H1 (cell line): Measurements from ENCODE around the gene UBXN4. TPM values are rescaled to one million over a fixed set of nuclear protein-coding genes. Genes with fewer than 3 reads are reported as not detected.

Experiments
- CTCF ChIA-PET: fragments of 300-600 bp; sonication (Branson Sonifier 250); formaldehyde crosslinking; loops from one replicate; lab custom pipeline; 2021; ENCODE audit not compliant: partially characterized antibody; lab: Charles Lee
- POLR2A ChIA-PET: fragments of 300-600 bp; sonication (Branson Sonifier 250); formaldehyde crosslinking; loops from one replicate; lab custom pipeline; 2021; ENCODE audit warnings: inconsistent platforms; ENCODE audit not compliant: partially characterized antibody; lab: Charles Lee
- DNase-seq, 2 experiments: peaks; one replicate each; pipeline versions ENCODE4 v3.0.0 to v3.0.0-alpha.2; 2010 to 2022; ENCODE audit warnings: low spot score in 2 of 2, low read depth in 1 of 2, mixed read lengths in 1 of 2
- FAIRE-seq: peaks from 2 replicates; lab custom pipeline; 2011; peaks lifted over from hg19 to GRCh38; lab: Jason Lieb, UNC
- H2AFZ ChIP-seq: 2 replicates; pipeline ENCODE4 v1.8.1; 2012; ENCODE audit warnings: low read length, inconsistent platforms
- H2AK5ac ChIP-seq: 2 replicates; pipeline ENCODE4 v1.6.1; 2013; ENCODE audit warnings: low read depth, low read length
- H2BK120ac ChIP-seq: replicated peaks from 2 replicates; pipeline ENCODE3; 2013; ENCODE audit warnings: low read depth, low read length, inconsistent platforms
- H2BK12ac ChIP-seq: 2 replicates; pipeline ENCODE4 v1.6.1; 2013; ENCODE audit warnings: low read depth, low read length
- H2BK15ac ChIP-seq: 2 replicates; pipeline ENCODE4 v1.6.1; 2013; ENCODE audit warnings: low read length
- H2BK20ac ChIP-seq: 2 replicates; pipeline ENCODE4 v1.6.1; 2013; ENCODE audit warnings: low read length
- H2BK5ac ChIP-seq: 2 replicates; pipeline ENCODE4 v1.6.1; 2013; ENCODE audit warnings: low read depth, low read length
- H3K14ac ChIP-seq: 2 replicates; pipeline ENCODE4 v1.6.1; 2013; ENCODE audit warnings: inconsistent platforms; ENCODE audit not compliant: insufficient read length
- H3K18ac ChIP-seq: 2 replicates; pipeline ENCODE4 v1.6.1; 2013; ENCODE audit warnings: low read length; ENCODE audit errors: extremely low read depth
- H3K23ac ChIP-seq: 2 replicates; pipeline ENCODE4 v1.6.1; 2013; ENCODE audit warnings: inconsistent platforms; ENCODE audit not compliant: insufficient read length
- H3K23me2 ChIP-seq: 2 replicates; pipeline ENCODE4 v1.6.1; 2013; ENCODE audit warnings: low read depth, low read length
- H3K27ac ChIP-seq: 2 replicates; pipeline ENCODE4 v1.6.1; 2011; ENCODE audit warnings: low read depth, low read length, inconsistent platforms
- H3K27me3 ChIP-seq, 4 experiments: replicated peaks in 1 of 4; 1 replicate in 1 of 4; 2 replicates in 3 of 4; pipeline versions ENCODE4 v1.6.1 to v1.8.1; 2011 to 2013; ENCODE audit warnings: low read length in 3 of 4, mild to moderate bottlenecking in 3 of 4, inconsistent platforms in 2 of 4, mixed read lengths in 2 of 4, moderate library complexity in 1 of 4; ENCODE audit not compliant: control insufficient read depth in 3 of 4, insufficient read depth in 3 of 4; ENCODE audit errors: extremely low read depth in 1 of 4
- H3K36me3 ChIP-seq, 4 experiments: 2 replicates each; pipeline versions ENCODE4 v1.6.1 to v1.8.1; 2011 to 2013; ENCODE audit warnings: mild to moderate bottlenecking in 4 of 4, low read length in 3 of 4, moderate library complexity in 2 of 4, control low read depth in 1 of 4, inconsistent platforms in 1 of 4; ENCODE audit not compliant: insufficient read depth in 4 of 4, control insufficient read depth in 2 of 4
- H3K4ac ChIP-seq: replicated peaks from 2 replicates; pipeline ENCODE3; 2013; ENCODE audit warnings: low read length, low read depth, mixed read lengths, inconsistent platforms; ENCODE audit not compliant: insufficient read length
- H3K4me1 ChIP-seq, 4 experiments: replicated peaks in 1 of 4; 1 replicate in 1 of 4; 2 replicates in 3 of 4; pipeline versions ENCODE4 v1.6.1 to v1.8.1; 2011 to 2013; ENCODE audit warnings: low read length in 3 of 4, inconsistent platforms in 2 of 4, mixed read lengths in 1 of 4; ENCODE audit not compliant: insufficient read depth in 4 of 4, control insufficient read depth in 3 of 4
- H3K4me2 ChIP-seq, 2 experiments: 2 replicates each; pipeline versions ENCODE4 v1.6.1 to v1.8.1; 2011 to 2013; ENCODE audit warnings: low read depth in 2 of 2, low read length in 2 of 2, control low read depth in 1 of 2, inconsistent platforms in 1 of 2, mild to moderate bottlenecking in 1 of 2; ENCODE audit not compliant: insufficient read depth in 1 of 2
- H3K4me3 ChIP-seq, 4 experiments: fragments of 200-600, 300-600 bp in 1 of 4; sonication (generic), shearing (Covaris generic), sonication (Bioruptor Twin) in 1 of 4; 2 replicates each; pipeline versions ENCODE4 v1.5.1 to v1.8.1; 2011 to 2016; ENCODE audit warnings: low read length in 4 of 4, low read depth in 3 of 4, control low read depth in 2 of 4, inconsistent platforms in 2 of 4, mild to moderate bottlenecking in 2 of 4, mixed read lengths in 1 of 4, moderate library complexity in 1 of 4; ENCODE audit not compliant: insufficient read depth in 2 of 4; ENCODE audit errors: extremely low read depth in 1 of 4
- H3K56ac ChIP-seq: replicated peaks from 2 replicates; pipeline ENCODE3; 2013; ENCODE audit warnings: low read depth, mild to moderate bottlenecking, mixed read lengths, low read length, inconsistent platforms; ENCODE audit not compliant: insufficient read length
- H3K79me1 ChIP-seq: 2 replicates; pipeline ENCODE4 v1.6.1; 2013; ENCODE audit warnings: low read depth, low read length, control low read depth
- H3K79me2 ChIP-seq, 2 experiments: 2 replicates each; pipeline versions ENCODE4 v1.6.1 to v1.8.1; 2012 to 2013; ENCODE audit warnings: low read length in 2 of 2, mild to moderate bottlenecking in 2 of 2, inconsistent platforms in 1 of 2; ENCODE audit not compliant: insufficient read depth in 2 of 2, control insufficient read depth in 1 of 2
- H3K9ac ChIP-seq, 4 experiments: replicated peaks in 1 of 4; 1 replicate in 1 of 4; 2 replicates in 3 of 4; pipeline versions ENCODE4 v1.6.1 to v1.8.1; 2011 to 2013; ENCODE audit warnings: low read depth in 3 of 4, low read length in 3 of 4, control low read depth in 2 of 4, mild to moderate bottlenecking in 2 of 4, moderate library complexity in 2 of 4, inconsistent platforms in 1 of 4; ENCODE audit errors: extremely low read depth in 1 of 4
- H3K9me3 ChIP-seq, 2 experiments: 2 replicates each; pipeline versions ENCODE4 v1.6.1 to v1.8.1; 2012 to 2013; ENCODE audit warnings: mild to moderate bottlenecking in 2 of 2, moderate library complexity in 2 of 2, control low read depth in 1 of 2, inconsistent platforms in 1 of 2, low read depth in 1 of 2, low read length in 1 of 2, mixed read lengths in 1 of 2; ENCODE audit not compliant: insufficient read depth in 2 of 2
- H4K20me1 ChIP-seq, 2 experiments: replicated peaks in 1 of 2; 2 replicates each; pipeline versions ENCODE3 to v1.8.1; 2011 to 2013; ENCODE audit warnings: inconsistent platforms in 2 of 2, low read length in 2 of 2, mild to moderate bottlenecking in 1 of 2; ENCODE audit not compliant: insufficient read depth in 2 of 2, control insufficient read depth in 1 of 2
- H4K5ac ChIP-seq: 2 replicates; pipeline ENCODE4 v1.6.1; 2013; ENCODE audit warnings: low read length, low read depth, mixed read lengths, inconsistent platforms; ENCODE audit not compliant: insufficient read length
- H4K8ac ChIP-seq: 2 replicates; pipeline ENCODE4 v1.8.0; 2013; ENCODE audit warnings: mild to moderate bottlenecking, moderate library complexity, low read length, inconsistent platforms; ENCODE audit not compliant: insufficient read depth; ENCODE audit errors: extremely low read depth
- H4K91ac ChIP-seq: replicated peaks from 2 replicates; pipeline ENCODE3; 2013; ENCODE audit warnings: low read length, mixed read lengths, inconsistent platforms; ENCODE audit not compliant: insufficient read length
- CBX8 ChIP-seq: fragments of 300-800, 300-1000 bp; sonication (generic); IDR thresholded peaks from 2 replicates; pipeline ENCODE4 v1.7.1; 2016; ENCODE audit warnings: low read depth, low read length, borderline replicate concordance
- CHD1 ChIP-seq: IDR thresholded peaks from 2 replicates; pipeline ENCODE4 v1.6.1; 2012; ENCODE audit warnings: low read depth, low read length, improper control_type of control experiment
- CREB1 ChIP-seq: IDR thresholded peaks from 2 replicates; pipeline ENCODE4 v1.6.1; 2012; ENCODE audit warnings: inconsistent platforms
- EP300 ChIP-seq, 2 experiments: IDR thresholded peaks; 1 replicate in 1 of 2; 2 replicates in 1 of 2; pipeline ENCODE4 v1.6.1; 2011 to 2012; ENCODE audit warnings: low read depth in 2 of 2, low read length in 2 of 2, mild to moderate bottlenecking in 2 of 2, borderline replicate concordance in 1 of 2, inconsistent platforms in 1 of 2, moderate library complexity in 1 of 2
- EZH2 ChIP-seq: fragments of 200-600 bp; sonication (generic); IDR thresholded peaks from 2 replicates; pipeline ENCODE4 v1.7.1; 2012; ENCODE audit warnings: low read depth, mild to moderate bottlenecking, moderate library complexity, low read length, inconsistent platforms; ENCODE audit not compliant: severe bottlenecking
- FOSL1 ChIP-seq: IDR thresholded peaks from 2 replicates; pipeline ENCODE4 v1.6.1; 2011; ENCODE audit warnings: mild to moderate bottlenecking, low read depth, low read length, moderate library complexity; ENCODE audit not compliant: insufficient read depth
- KDM4A ChIP-seq: IDR thresholded peaks from one replicate; pipeline ENCODE4 v1.7.1; 2012; ENCODE audit warnings: low read depth, mild to moderate bottlenecking, moderate library complexity, low read length, inconsistent platforms; ENCODE audit not compliant: severe bottlenecking
- KDM5A ChIP-seq: fragments of 200-600 bp; IDR thresholded peaks from 2 replicates; pipeline ENCODE4 v1.7.1; 2012; ENCODE audit warnings: mild to moderate bottlenecking, low read length, inconsistent platforms, mixed read lengths
- MAX ChIP-seq: IDR thresholded peaks from 2 replicates; pipeline ENCODE4 v1.6.1; 2012; ENCODE audit warnings: inconsistent platforms
- RAD21 ChIP-seq, 2 experiments: IDR thresholded peaks in 1 of 2; conservative IDR thresholded peaks in 1 of 2; 2 replicates each; pipeline ENCODE4 v1.6.1; 2011; ENCODE audit warnings: low read depth in 2 of 2, low read length in 2 of 2, improper control_type of control experiment in 1 of 2, inconsistent platforms in 1 of 2, mild to moderate bottlenecking in 1 of 2, moderate library complexity in 1 of 2
- SAP30 ChIP-seq: fragments of 300-600 bp; sonication (generic); IDR thresholded peaks from 2 replicates; pipeline ENCODE4 v1.7.1; 2012; ENCODE audit warnings: low read length, moderate library complexity, mild to moderate bottlenecking, inconsistent platforms; ENCODE audit not compliant: insufficient read depth, insufficient replicate concordance
- SP2 ChIP-seq: IDR thresholded peaks from 2 replicates; pipeline ENCODE4 v1.6.1; 2012; ENCODE audit warnings: mild to moderate bottlenecking, low read length, inconsistent platforms
- TAF1 ChIP-seq: IDR thresholded peaks from 2 replicates; pipeline ENCODE4 v1.6.1; 2011; ENCODE audit warnings: mild to moderate bottlenecking, low read depth, low read length
- YY1 ChIP-seq: IDR thresholded peaks from 2 replicates; pipeline ENCODE4 v1.6.1; 2011; ENCODE audit warnings: low read depth, mild to moderate bottlenecking, low read length
- WGBS, 2 experiments: shearing (Covaris generic) in 1 of 2; methylation state at CpG; one replicate each; pipeline versions ENCODE4 v1.1.6 to v1.1.7; 2013 to 2015; ENCODE audit warnings: low lambda C conversion rate in 2 of 2, mixed read lengths in 2 of 2, inconsistent platforms in 1 of 2, low coverage in 1 of 2, missing lambda C conversion rate in 1 of 2; ENCODE audit not compliant: insufficient replicate concordance in 2 of 2, insufficient coverage in 1 of 2, insufficient read length in 1 of 2; ENCODE audit errors: extremely low coverage in 1 of 2, missing lambda C conversion rate in 1 of 2; 5-methylcytosine and 5-hydroxymethylcytosine counted together
- polyA plus RNA-seq, 7 experiments: library from polyadenylated mRNA; depleted of rRNA in 3 of 7; stranded (reverse) in 5 of 7; unstranded in 2 of 7; fragments of >200 nt in 5 of 7; fragments of 200-250 nt in 2 of 7; gene quantifications; 1 replicate in 5 of 7; 2 replicates in 1 of 7; 4 replicates in 1 of 7; pipeline versions ENCODE4 v1.2.1 to v1.2.3, GENCODE V29; 2011 to 2013; ENCODE audit warnings: missing spikeins in 2 of 7, mixed read lengths in 2 of 7
- total RNA-seq: library from RNA; stranded (reverse); fragmentation: NEBNext Ultra II Directional; extraction: Animal tissue kit (Norgen Biotek cat#: 25700); gene quantifications from 2 replicates; pipeline ENCODE4 v1.2.1, GENCODE V29; 2021

The UBXN4 gene
- total and polyA plus RNA-seq, 2 of the 8 experiments (the other 6 are each of a cell fraction or from before 2014, with no cell fraction given), result 20.1 to 64.2 TPM

DNA sequence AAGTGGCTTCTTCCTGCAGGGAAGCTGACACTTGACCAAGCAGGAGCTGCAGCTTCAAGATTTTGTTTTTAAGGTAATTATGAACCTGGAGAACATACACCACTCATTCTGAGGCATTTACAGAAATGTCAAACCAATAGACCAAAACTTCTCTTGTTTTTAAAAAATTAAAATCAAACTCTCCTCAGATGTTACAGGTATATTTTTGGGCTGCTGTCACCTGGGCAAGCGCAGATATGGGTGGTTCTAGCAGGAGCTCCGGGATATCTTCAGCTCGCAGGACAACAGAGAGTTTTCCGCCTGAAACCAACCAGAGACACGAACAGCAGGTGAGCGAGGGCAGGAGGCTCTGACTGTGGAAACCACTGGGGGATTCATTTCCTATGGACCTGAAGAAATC is 91.2 kb downstream of the UBXN4 start:
- Histone ChIP-seq H3K4me3 (no peak overlapping the region), H3K9me3 (no peaks in the 10 kb centered on the region), H3K27me3 (no peaks in the 10 kb centered on the region), H2BK15ac (no peak overlapping the region), H3K4me2 (no peak overlapping the region), H4K8ac (no peak overlapping the region), H3K36me3 (no peaks in the 10 kb centered on the region), H2AFZ (no peak overlapping the region), H2BK5ac (no peak overlapping the region), H3K79me2 (no peaks in the 10 kb centered on the region), H3K56ac (no peak overlapping the region), H3K18ac (no peak overlapping the region), H3K4me1 (no peaks in the 10 kb centered on the region), H2BK12ac (no peak overlapping the region), H4K20me1 (no peaks in the 10 kb centered on the region), H4K91ac (no peak overlapping the region), H3K27ac (no peak overlapping the region), H4K5ac (no peak overlapping the region), H2AK5ac (no peak overlapping the region), H3K23ac (no peak overlapping the region), H3K23me2 (no peaks in the 10 kb centered on the region), H2BK20ac (no peak overlapping the region), H2BK120ac (no peak overlapping the region), H3K79me1 (no peaks in the 10 kb centered on the region), H3K9ac (no peak overlapping the region), H3K4ac (no peak overlapping the region), H3K14ac (no peak overlapping the region)
- 95% methylated on average over 6 of the region's 6 CpGs; no CpG with 5 or more reads in 1 of the 2 experiments for WGBS, 2 experiments
- POLR2A ChIA-PET, result interaction anchor here (0.6 kb wide), 1 partner anchor 813 kb away, joined by 3 read pairs; no protein-coding TSS in a partner anchor
- DNase-seq, result no peak
- FAIRE-seq, result no peak
- CTCF ChIA-PET, result interaction anchor here (1.4 to 1.5 kb wide), 2 partner anchors 8 to 14 kb away, joined by 6 to 12 read pairs; no protein-coding TSS in a partner anchor
- TF ChIP-seq TAF1 (no peak), YY1 (no peak), KDM4A (no peak), CBX8 (no peak), RAD21 (IDR thresholded peaks at IDR 0.05 in 1 of 2, conservative IDR thresholded peaks at IDR 0.05 in 1 of 2; ENCODE audit: low read depth in 2 of 2, low read length in 2 of 2) (no peak), CREB1 (no peak), KDM5A (no peak), FOSL1 (no peak), SAP30 (no peak), CHD1 (no peak), SP2 (no peak), MAX (no peak), EP300 (IDR thresholded peaks at IDR 0.05; ENCODE audit: borderline replicate concordance in 1 of 2, low read depth in 2 of 2, low read length in 2 of 2) (no peak), EZH2 (no peak)
